ENCODE results near the gene ANO8.
"Not testable (repeated sequence)": the region's sequence is repeated elsewhere in the genome, so short reads cannot be mapped to it uniquely, and the experiment has no call there.

ANO8 gene

GRCh38 chr19:17281391-17282304 is 53.0 kb downstream of the ANO8 start, which contains the start of gene ANKLE1:
ANKLE1 (plus strand) TSS chr19:17281901; CDS start chr19:17281921, 20 bp downstream.
- H3K4me3 Mint-ChIP-seq, result peak within 1 kb of the TSS; percentile 81
- DNase-seq (ENCODE audit: low spot score in 2 of 2) (peak; percentile 57 to 83), ATAC-seq (peak; percentile 60)
- peaks cover 14% of the 10 kb centered on the region for H3K4me1 Mint-ChIP-seq
- peaks cover 28% of the 10 kb centered on the region for H3K36me3 Mint-ChIP-seq
- no peaks in the 10 kb centered on the region for H3K9me3 Mint-ChIP-seq
- H3K27ac Mint-ChIP-seq, result no peak within 1 kb of the TSS

GRCh38 chr19:17279436-17279835 is 55.2 kb downstream of the ANO8 start:
- ATAC-seq (no peak), DNase-seq (ENCODE audit: low spot score in 2 of 2) (no peak)
- Mint-ChIP-seq H3K4me1 (peaks cover 14% of the 10 kb centered on the region), H3K4me3 (no peak overlapping the region), H3K36me3 (peaks cover 49% of the 10 kb centered on the region), H3K27ac (no peak overlapping the region), H3K9me3 (no peaks in the 10 kb centered on the region)

- no peaks in the 10 kb centered on the region for H3K4me1 Mint-ChIP-seq
- no peak overlapping the region for H3K27ac Mint-ChIP-seq
- no peak for DNase-seq (ENCODE audit: low spot score in 2 of 2)
- no peak for ATAC-seq
- no peak overlapping the region for H3K4me3 Mint-ChIP-seq
- peaks cover 77% of the 10 kb centered on the region for H3K36me3 Mint-ChIP-seq
- H3K9me3 Mint-ChIP-seq, result no peaks in the 10 kb centered on the region
These were observed 59.0 kb downstream of the ANO8 start for GRCh38 chr19:17275441-17276175.

- peaks cover 84% of the 10 kb centered on the region for H3K36me3 Mint-ChIP-seq
- H3K4me1 Mint-ChIP-seq; ATAC-seq; H3K4me3 Mint-ChIP-seq; DNase-seq (ENCODE audit: low spot score in 2 of 2); H3K9me3 Mint-ChIP-seq; H3K27ac Mint-ChIP-seq: not testable (repeated sequence)
These were observed 59.8 kb downstream of the ANO8 start for GRCh38 chr19:17274892-17275291.

Measured in stimulated activated effector memory CD8-positive, alpha-beta T cell treated with anti-CD3 and anti-CD28 coated beads, Interleukin-12 subunit alpha, Interleukin-12 subunit beta, amount 100 ng/mL, for 72 hours (primary cell).